Endothelial cell of umbilical vein (primary cell): ENCODE data around the gene SSTR5. TPM values are rescaled to one million over a fixed set of nuclear protein-coding genes. Genes with fewer than 3 reads are reported as not detected.

Experiments
- BruUV-seq: library from RNA; stranded (reverse); fragments of 400-500 nt; replicated peaks from 2 replicates; lab custom pipeline; 2021; lab: Mats Ljungman, UMichigan
- CTCF ChIA-PET: fragments of 300-600, 350-600 bp; sonication (Branson Sonifier 250); formaldehyde crosslinking; loops from one replicate; lab custom pipeline; 2021; ENCODE audit warnings: antibody characterized with exemption, inconsistent platforms; lab: Charles Lee
- POLR2A ChIA-PET: fragments of 300-600, 350-600 bp; sonication (Branson Sonifier 250); formaldehyde crosslinking; loops from one replicate; lab custom pipeline; 2021; ENCODE audit warnings: antibody characterized with exemption, inconsistent platforms; lab: Charles Lee
- DNase-seq: peaks from one replicate; pipeline ENCODE4 v3.0.0-alpha.2; 2011; ENCODE audit warnings: low read depth, low spot score
- FAIRE-seq: peaks from 2 replicates; lab custom pipeline; 2011; peaks lifted over from hg19 to GRCh38; lab: Jason Lieb, UNC
- H2AFZ ChIP-seq: 2 replicates; pipeline ENCODE4 v1.6.0; 2012; ENCODE audit warnings: low read depth, low read length, control low read depth, inconsistent platforms
- H3K27ac ChIP-seq: 2 replicates; pipeline ENCODE4 v1.5.1; 2011; ENCODE audit warnings: low read depth, mild to moderate bottlenecking, control low read depth, low read length, moderate library complexity; ENCODE audit not compliant: insufficient read depth
- H3K27me3 ChIP-seq, 2 experiments: 2 replicates each; pipeline versions ENCODE4 v1.6.0 to v1.6.1; 2011; ENCODE audit warnings: low read length in 2 of 2, mixed read lengths in 1 of 2; ENCODE audit not compliant: control insufficient read depth in 2 of 2, insufficient read depth in 2 of 2
- H3K36me3 ChIP-seq, 2 experiments: 2 replicates in 1 of 2; 3 replicates in 1 of 2; pipeline ENCODE4 v1.5.1; 2011; ENCODE audit warnings: low read length in 2 of 2, mild to moderate bottlenecking in 1 of 2, moderate library complexity in 1 of 2; ENCODE audit not compliant: control insufficient read depth in 2 of 2, insufficient read depth in 2 of 2; ENCODE audit errors: extremely low read depth in 1 of 2
- H3K4me1 ChIP-seq: 3 replicates; pipeline ENCODE4 v1.5.1; 2011; ENCODE audit warnings: mild to moderate bottlenecking, low read length; ENCODE audit not compliant: control insufficient read depth, insufficient read depth; ENCODE audit errors: extremely low read depth
- H3K4me2 ChIP-seq: 2 replicates; pipeline ENCODE4 v1.6.1; 2011; ENCODE audit warnings: low read length, control low read depth, mixed read lengths; ENCODE audit not compliant: insufficient read depth
- H3K4me3 ChIP-seq, 3 experiments: fragments of 200-600 bp in 1 of 3; sonication (generic), shearing (Covaris generic) in 1 of 3; replicated peaks in 1 of 3; 2 replicates each; pipeline ENCODE4 v1.5.1; 2011 to 2016; ENCODE audit warnings: control low read depth in 3 of 3, low read length in 3 of 3, mild to moderate bottlenecking in 2 of 3, inconsistent platforms in 1 of 3, low read depth in 1 of 3, moderate library complexity in 1 of 3; ENCODE audit not compliant: insufficient read depth in 1 of 3
- H3K79me2 ChIP-seq: 2 replicates; pipeline ENCODE4 v1.6.0; 2012; ENCODE audit warnings: low read length, inconsistent platforms; ENCODE audit not compliant: control insufficient read depth, insufficient read depth
- H3K9ac ChIP-seq: replicated peaks from 2 replicates; pipeline ENCODE3; 2011; ENCODE audit warnings: low read length, control low read depth; ENCODE audit not compliant: insufficient read depth; ENCODE audit errors: extremely low read depth
- H3K9me1 ChIP-seq: replicated peaks from 3 replicates; pipeline ENCODE4 v1.6.0; 2011; ENCODE audit warnings: mild to moderate bottlenecking, low read length; ENCODE audit not compliant: control insufficient read depth, insufficient read depth; ENCODE audit errors: extremely low read depth
- H3K9me3 ChIP-seq: replicated peaks from 2 replicates; pipeline ENCODE4 v1.5.1; 2012; ENCODE audit warnings: low read length, inconsistent platforms; ENCODE audit not compliant: control insufficient read depth, insufficient read depth
- H4K20me1 ChIP-seq: replicated peaks from 2 replicates; pipeline ENCODE3; 2011; ENCODE audit warnings: mild to moderate bottlenecking, low read length; ENCODE audit not compliant: control insufficient read depth, insufficient read depth; ENCODE audit errors: extremely low read depth
- CTCF ChIP-seq, 2 donors: IDR thresholded peaks; 1 replicate in 1 of 2; 2 replicates in 1 of 2; pipeline ENCODE4 v1.5.1; 2011; ENCODE audit warnings: low read length in 2 of 2, mild to moderate bottlenecking in 2 of 2, moderate library complexity in 2 of 2, control low read depth in 1 of 2, inconsistent platforms in 1 of 2, low read depth in 1 of 2; ENCODE audit not compliant: insufficient read depth in 1 of 2; ENCODE audit errors: extremely low read depth in 1 of 2
- EZH2 ChIP-seq: IDR thresholded peaks from 2 replicates; pipeline ENCODE4 v1.6.1; 2012; ENCODE audit warnings: borderline replicate concordance, low read depth, mild to moderate bottlenecking, moderate library complexity, low read length, inconsistent platforms; ENCODE audit not compliant: severe bottlenecking
- FOS ChIP-seq: IDR thresholded peaks from 2 replicates; pipeline ENCODE4 v1.6.1; 2011; ENCODE audit warnings: mild to moderate bottlenecking, low read length, moderate library complexity, borderline replicate concordance; ENCODE audit not compliant: insufficient read depth
- GATA2 ChIP-seq: IDR thresholded peaks from 2 replicates; pipeline ENCODE4 v1.7.0; 2011; ENCODE audit warnings: low read depth, mild to moderate bottlenecking, moderate library complexity, mixed read lengths, low read length; ENCODE audit not compliant: insufficient read length, insufficient read depth
- JUN ChIP-seq: IDR thresholded peaks from 2 replicates; pipeline ENCODE4 v1.6.1; 2011; ENCODE audit warnings: borderline replicate concordance, low read depth; ENCODE audit not compliant: insufficient read length, insufficient read depth
- MYC ChIP-seq: IDR thresholded peaks from one replicate; pipeline ENCODE4 v1.6.1; 2011; ENCODE audit warnings: mild to moderate bottlenecking, low read depth, low read length
- POLR2AphosphoS5 ChIP-seq: IDR thresholded peaks from 2 replicates; pipeline ENCODE4 v1.6.1; 2012; ENCODE audit warnings: low read depth, mild to moderate bottlenecking, control low read depth, low read length, moderate library complexity; ENCODE audit not compliant: insufficient read depth
- dilution Hi-C: fragments of 300-500 bp; cut with MboI; formaldehyde crosslinking; loops from one replicate; pipeline ENCODE4 v1.15.0; 2019; ENCODE audit warnings: low sequenced_read_pairs; ENCODE audit not compliant: extremely low pct_ligation_motif_present
- intact Hi-C: fragments of 100-400 bp; cut with micrococcal nuclease; formaldehyde crosslinking; loops from one replicate; pipeline ENCODE4 v1.10.0; 2022
- polyA plus RNA-seq, 4 experiments: library from polyadenylated mRNA; depleted of rRNA in 3 of 4; stranded (reverse) in 3 of 4; unstranded in 1 of 4; fragments of >200 nt; gene quantifications; 2 replicates each; pipeline versions ENCODE4 v1.2.1 to v1.2.3, GENCODE V29; 2011 to 2012; ENCODE audit warnings: missing spikeins in 1 of 4
- total RNA-seq: library from RNA; stranded (reverse); gene quantifications from 2 replicates; pipeline ENCODE4 v1.2.3, GENCODE V29; 2021
- TF ChIP-seq, protein P1 (sequence below): IDR thresholded peaks from 2 replicates; pipeline ENCODE4 v1.6.1; 2011; ENCODE audit not compliant: insufficient read depth, insufficient read length

The SSTR5 gene
- total and polyA plus RNA-seq, 2 donors (not counting 3 experiments of a cell fraction or from before 2014, with no cell fraction given): 0.24 to 0.52 TPM

DNA sequence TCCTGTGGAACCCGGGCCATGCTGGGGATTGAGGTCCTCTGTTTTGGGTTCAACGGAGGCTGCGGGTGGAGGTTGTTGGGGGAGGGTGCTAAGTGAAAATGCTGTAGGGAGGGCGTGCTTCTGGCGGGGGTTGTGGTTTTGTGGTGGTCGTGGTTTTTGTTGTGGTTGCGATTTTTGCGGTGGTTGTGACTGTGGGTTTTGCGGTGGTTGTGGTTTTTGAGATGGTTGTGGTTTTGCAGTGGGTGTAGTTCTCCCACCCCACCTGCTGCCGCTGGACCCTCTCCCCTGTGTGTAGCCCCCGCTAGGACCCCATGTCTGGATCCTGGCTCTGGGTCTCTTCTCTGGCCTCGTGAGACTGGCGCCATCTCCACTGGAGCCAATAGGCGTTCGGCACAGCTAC lies 4.9 kb upstream of the SSTR5 start:
- dilution Hi-C loops (no loop called here), intact Hi-C loops (no loop called here)
- BruUV-seq: no TSS peak
- peaks cover 12 to 17% of the 10 kb centered on the region in 2 experiments for H3K27me3 ChIP-seq
- H3K36me3 ChIP-seq: no peaks in the 10 kb centered on the region
- no peaks in the 10 kb centered on the region for H4K20me1 ChIP-seq
- H3K9ac ChIP-seq: no peak overlapping the region
- H3K79me2 ChIP-seq: no peaks in the 10 kb centered on the region
- H2AFZ ChIP-seq: no peak overlapping the region
- H3K4me1 ChIP-seq: no peaks in the 10 kb centered on the region
- TF ChIP-seq JUN (no peak), EZH2 (no peak), GATA2 (no peak), MYC (no peak), FOS (no peak), POLR2AphosphoS5 (no peak), CTCF (IDR thresholded peaks at IDR 0.05; ENCODE audit: extremely low read depth in 1 of 2, insufficient read depth in 1 of 2, low read depth in 1 of 2, low read length in 2 of 2) (no peak)
- TF ChIP-seq, protein P1, sequence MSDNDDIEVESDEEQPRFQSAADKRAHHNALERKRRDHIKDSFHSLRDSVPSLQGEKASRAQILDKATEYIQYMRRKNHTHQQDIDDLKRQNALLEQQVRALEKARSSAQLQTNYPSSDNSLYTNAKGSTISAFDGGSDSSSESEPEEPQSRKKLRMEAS: no peak
- H3K27ac ChIP-seq: no peak overlapping the region
- H3K9me3 ChIP-seq: no peaks in the 10 kb centered on the region
- FAIRE-seq: no peak
- no peak for DNase-seq
- ChIA-PET POLR2A (no interaction called here), CTCF (interaction anchor here (5.8 kb wide), 1 partner anchor 10 kb away, joined by 57 read pairs; no protein-coding TSS in a partner anchor)
- H3K9me1 ChIP-seq: no peaks in the 10 kb centered on the region
- H3K4me3 ChIP-seq: no peak overlapping the region
- no peak overlapping the region for H3K4me2 ChIP-seq
